Endothelial cell of umbilical vein (primary cell): ENCODE data around the gene CCDC167. TPM values are rescaled to one million over a fixed set of nuclear protein-coding genes. Genes with fewer than 3 reads are reported as not detected.

ENCODE experiments used
- BruUV-seq: library from RNA; stranded (reverse); fragments of 400-500 nt; replicated peaks from 2 replicates; lab custom pipeline; 2021; lab: Mats Ljungman, UMichigan
- CTCF ChIA-PET: fragments of 300-600, 350-600 bp; sonication (Branson Sonifier 250); formaldehyde crosslinking; loops from one replicate; lab custom pipeline; 2021; ENCODE audit warnings: antibody characterized with exemption, inconsistent platforms; lab: Charles Lee
- POLR2A ChIA-PET: fragments of 300-600, 350-600 bp; sonication (Branson Sonifier 250); formaldehyde crosslinking; loops from one replicate; lab custom pipeline; 2021; ENCODE audit warnings: antibody characterized with exemption, inconsistent platforms; lab: Charles Lee
- DNase-seq: peaks from one replicate; pipeline ENCODE4 v3.0.0-alpha.2; 2011; ENCODE audit warnings: low read depth, low spot score
- FAIRE-seq: peaks from 2 replicates; lab custom pipeline; 2011; peaks lifted over from hg19 to GRCh38; lab: Jason Lieb, UNC
- H2AFZ ChIP-seq: 2 replicates; pipeline ENCODE4 v1.6.0; 2012; ENCODE audit warnings: low read depth, low read length, control low read depth, inconsistent platforms
- H3K27ac ChIP-seq: 2 replicates; pipeline ENCODE4 v1.5.1; 2011; ENCODE audit warnings: low read depth, mild to moderate bottlenecking, control low read depth, low read length, moderate library complexity; ENCODE audit not compliant: insufficient read depth
- H3K27me3 ChIP-seq, 2 experiments: 2 replicates each; pipeline versions ENCODE4 v1.6.0 to v1.6.1; 2011; ENCODE audit warnings: low read length in 2 of 2, mixed read lengths in 1 of 2; ENCODE audit not compliant: control insufficient read depth in 2 of 2, insufficient read depth in 2 of 2
- H3K36me3 ChIP-seq, 2 experiments: 2 replicates in 1 of 2; 3 replicates in 1 of 2; pipeline ENCODE4 v1.5.1; 2011; ENCODE audit warnings: low read length in 2 of 2, mild to moderate bottlenecking in 1 of 2, moderate library complexity in 1 of 2; ENCODE audit not compliant: control insufficient read depth in 2 of 2, insufficient read depth in 2 of 2; ENCODE audit errors: extremely low read depth in 1 of 2
- H3K4me1 ChIP-seq: 3 replicates; pipeline ENCODE4 v1.5.1; 2011; ENCODE audit warnings: mild to moderate bottlenecking, low read length; ENCODE audit not compliant: control insufficient read depth, insufficient read depth; ENCODE audit errors: extremely low read depth
- H3K4me2 ChIP-seq: 2 replicates; pipeline ENCODE4 v1.6.1; 2011; ENCODE audit warnings: low read length, control low read depth, mixed read lengths; ENCODE audit not compliant: insufficient read depth
- H3K4me3 ChIP-seq, 3 experiments: fragments of 200-600 bp in 1 of 3; sonication (generic), shearing (Covaris generic) in 1 of 3; replicated peaks in 1 of 3; 2 replicates each; pipeline ENCODE4 v1.5.1; 2011 to 2016; ENCODE audit warnings: control low read depth in 3 of 3, low read length in 3 of 3, mild to moderate bottlenecking in 2 of 3, inconsistent platforms in 1 of 3, low read depth in 1 of 3, moderate library complexity in 1 of 3; ENCODE audit not compliant: insufficient read depth in 1 of 3
- H3K79me2 ChIP-seq: 2 replicates; pipeline ENCODE4 v1.6.0; 2012; ENCODE audit warnings: low read length, inconsistent platforms; ENCODE audit not compliant: control insufficient read depth, insufficient read depth
- H3K9ac ChIP-seq: replicated peaks from 2 replicates; pipeline ENCODE3; 2011; ENCODE audit warnings: low read length, control low read depth; ENCODE audit not compliant: insufficient read depth; ENCODE audit errors: extremely low read depth
- H3K9me1 ChIP-seq: replicated peaks from 3 replicates; pipeline ENCODE4 v1.6.0; 2011; ENCODE audit warnings: mild to moderate bottlenecking, low read length; ENCODE audit not compliant: control insufficient read depth, insufficient read depth; ENCODE audit errors: extremely low read depth
- H3K9me3 ChIP-seq: replicated peaks from 2 replicates; pipeline ENCODE4 v1.5.1; 2012; ENCODE audit warnings: low read length, inconsistent platforms; ENCODE audit not compliant: control insufficient read depth, insufficient read depth
- H4K20me1 ChIP-seq: replicated peaks from 2 replicates; pipeline ENCODE3; 2011; ENCODE audit warnings: mild to moderate bottlenecking, low read length; ENCODE audit not compliant: control insufficient read depth, insufficient read depth; ENCODE audit errors: extremely low read depth
- CTCF ChIP-seq, 2 donors: IDR thresholded peaks; 1 replicate in 1 of 2; 2 replicates in 1 of 2; pipeline ENCODE4 v1.5.1; 2011; ENCODE audit warnings: low read length in 2 of 2, mild to moderate bottlenecking in 2 of 2, moderate library complexity in 2 of 2, control low read depth in 1 of 2, inconsistent platforms in 1 of 2, low read depth in 1 of 2; ENCODE audit not compliant: insufficient read depth in 1 of 2; ENCODE audit errors: extremely low read depth in 1 of 2
- FOS ChIP-seq: IDR thresholded peaks from 2 replicates; pipeline ENCODE4 v1.6.1; 2011; ENCODE audit warnings: mild to moderate bottlenecking, low read length, moderate library complexity, borderline replicate concordance; ENCODE audit not compliant: insufficient read depth
- JUN ChIP-seq: IDR thresholded peaks from 2 replicates; pipeline ENCODE4 v1.6.1; 2011; ENCODE audit warnings: borderline replicate concordance, low read depth; ENCODE audit not compliant: insufficient read length, insufficient read depth
- MAX ChIP-seq: IDR thresholded peaks from 2 replicates; pipeline ENCODE4 v1.6.1; 2011; ENCODE audit not compliant: insufficient read depth, insufficient read length
- MYC ChIP-seq: IDR thresholded peaks from one replicate; pipeline ENCODE4 v1.6.1; 2011; ENCODE audit warnings: mild to moderate bottlenecking, low read depth, low read length
- POLR2AphosphoS5 ChIP-seq: IDR thresholded peaks from 2 replicates; pipeline ENCODE4 v1.6.1; 2012; ENCODE audit warnings: low read depth, mild to moderate bottlenecking, control low read depth, low read length, moderate library complexity; ENCODE audit not compliant: insufficient read depth
- dilution Hi-C: fragments of 300-500 bp; cut with MboI; formaldehyde crosslinking; loops from one replicate; pipeline ENCODE4 v1.15.0; 2019; ENCODE audit warnings: low sequenced_read_pairs; ENCODE audit not compliant: extremely low pct_ligation_motif_present
- intact Hi-C: fragments of 100-400 bp; cut with micrococcal nuclease; formaldehyde crosslinking; loops from one replicate; pipeline ENCODE4 v1.10.0; 2022
- polyA plus RNA-seq, 4 experiments: library from polyadenylated mRNA; depleted of rRNA in 3 of 4; stranded (reverse) in 3 of 4; unstranded in 1 of 4; fragments of >200 nt; gene quantifications; 2 replicates each; pipeline versions ENCODE4 v1.2.1 to v1.2.3, GENCODE V29; 2011 to 2012; ENCODE audit warnings: missing spikeins in 1 of 4
- total RNA-seq: library from RNA; stranded (reverse); gene quantifications from 2 replicates; pipeline ENCODE4 v1.2.3, GENCODE V29; 2021

Gene CCDC167
- total and polyA plus RNA-seq, 2 donors (not counting 3 experiments of a cell fraction or from before 2014, with no cell fraction given) = 46.6 to 105 TPM

- ChIA-PET CTCF (no interaction called here), POLR2A (no interaction called here)
- H3K27ac ChIP-seq = no peak overlapping the region
- peaks cover 2% of the 10 kb centered on the region for H3K79me2 ChIP-seq
- DNase-seq (no peak), FAIRE-seq (no peak)
- intact Hi-C loops = no loop called here
- dilution Hi-C loops = no loop called here
- H4K20me1 ChIP-seq = no peaks in the 10 kb centered on the region
- H3K9me1 ChIP-seq = no peaks in the 10 kb centered on the region
- TF ChIP-seq JUN (no peak), FOS (no peak), CTCF (IDR thresholded peaks at IDR 0.05; ENCODE audit: extremely low read depth in 1 of 2, insufficient read depth in 1 of 2, low read depth in 1 of 2, low read length in 2 of 2) (no peak), MYC (no peak), POLR2AphosphoS5 (no peak), MAX (no peak)
- H3K36me3 ChIP-seq = peaks cover 8 to 9% of the 10 kb centered on the region in 2 experiments
- no TSS peak for BruUV-seq
- no peaks in the 10 kb centered on the region for H3K27me3 ChIP-seq
- H3K9ac ChIP-seq = no peak overlapping the region
- H3K4me1 ChIP-seq = no peaks in the 10 kb centered on the region
- H3K4me2 ChIP-seq = no peak overlapping the region
- no peak overlapping the region for H3K4me3 ChIP-seq
- no peak overlapping the region for H2AFZ ChIP-seq
- H3K9me3 ChIP-seq = no peaks in the 10 kb centered on the region
Observed at GRCh38 chr6:37441651-37442050, 58.0 kb downstream of the CCDC167 start.
